ENCODE measurements around the gene ANKRD34A. TPM values are rescaled to one million over a fixed set of nuclear protein-coding genes. Genes with fewer than 3 reads are reported as not detected.

ANKRD34A gene
- total and polyA plus RNA-seq, 2 of the 13 experiments (the other 11 are each of a cell fraction or from before 2014, with no cell fraction given): 0.05 to 0.07 TPM

- TF ChIP-seq SP140L (CRISPR knock-in tag; IDR thresholded peaks at IDR 0.05; ENCODE audit: borderline replicate concordance): peak; percentile 88; the same call in 1 of the 2 replicates
- TF ChIP-seq ZNF710 (CRISPR knock-in tag; IDR thresholded peaks at IDR 0.05; ENCODE audit: borderline replicate concordance): peak; percentile 86; the same call in 1 of the 2 replicates
- TF ChIP-seq ZNF263 (CRISPR knock-in tag; IDR thresholded peaks at IDR 0.05): no peak
- TF ChIP-seq ZNF24 (IDR thresholded peaks at IDR 0.05): 0 out of 2 replicates have a peak, but pooled peaks have one; percentile 31
- TF ChIP-seq MAFG (CRISPR knock-in tag; IDR thresholded peaks at IDR 0.05): no peak
- no peak for TF ChIP-seq TRIM22 (IDR thresholded peaks at IDR 0.05)
- peak; percentile 81; the same call in 1 of the 2 replicates for TF ChIP-seq ZNF747 (CRISPR knock-in tag; IDR thresholded peaks at IDR 0.05; ENCODE audit: borderline replicate concordance)
- TF ChIP-seq, protein P1, sequence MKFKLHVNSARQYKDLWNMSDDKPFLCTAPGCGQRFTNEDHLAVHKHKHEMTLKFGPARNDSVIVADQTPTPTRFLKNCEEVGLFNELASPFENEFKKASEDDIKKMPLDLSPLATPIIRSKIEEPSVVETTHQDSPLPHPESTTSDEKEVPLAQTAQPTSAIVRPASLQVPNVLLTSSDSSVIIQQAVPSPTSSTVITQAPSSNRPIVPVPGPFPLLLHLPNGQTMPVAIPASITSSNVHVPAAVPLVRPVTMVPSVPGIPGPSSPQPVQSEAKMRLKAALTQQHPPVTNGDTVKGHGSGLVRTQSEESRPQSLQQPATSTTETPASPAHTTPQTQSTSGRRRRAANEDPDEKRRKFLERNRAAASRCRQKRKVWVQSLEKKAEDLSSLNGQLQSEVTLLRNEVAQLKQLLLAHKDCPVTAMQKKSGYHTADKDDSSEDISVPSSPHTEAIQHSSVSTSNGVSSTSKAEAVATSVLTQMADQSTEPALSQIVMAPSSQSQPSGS (CRISPR knock-in tag; IDR thresholded peaks at IDR 0.05): peak; percentile 78
- TF ChIP-seq, protein P2, sequence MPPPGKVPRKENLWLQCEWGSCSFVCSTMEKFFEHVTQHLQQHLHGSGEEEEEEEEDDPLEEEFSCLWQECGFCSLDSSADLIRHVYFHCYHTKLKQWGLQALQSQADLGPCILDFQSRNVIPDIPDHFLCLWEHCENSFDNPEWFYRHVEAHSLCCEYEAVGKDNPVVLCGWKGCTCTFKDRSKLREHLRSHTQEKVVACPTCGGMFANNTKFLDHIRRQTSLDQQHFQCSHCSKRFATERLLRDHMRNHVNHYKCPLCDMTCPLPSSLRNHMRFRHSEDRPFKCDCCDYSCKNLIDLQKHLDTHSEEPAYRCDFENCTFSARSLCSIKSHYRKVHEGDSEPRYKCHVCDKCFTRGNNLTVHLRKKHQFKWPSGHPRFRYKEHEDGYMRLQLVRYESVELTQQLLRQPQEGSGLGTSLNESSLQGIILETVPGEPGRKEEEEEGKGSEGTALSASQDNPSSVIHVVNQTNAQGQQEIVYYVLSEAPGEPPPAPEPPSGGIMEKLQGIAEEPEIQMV (CRISPR knock-in tag; IDR thresholded peaks at IDR 0.05; ENCODE audit: low read depth): peak; percentile 97
- peak; percentile 91; the same call in 1 of the 2 replicates for TF ChIP-seq ZFP91 (CRISPR knock-in tag; IDR thresholded peaks at IDR 0.05; ENCODE audit: borderline replicate concordance)
- peak; percentile 89 for TF ChIP-seq PHF5A (CRISPR knock-in tag; IDR thresholded peaks at IDR 0.05; ENCODE audit: low read depth, unreplicated experiment)
- TF ChIP-seq MBD4 (IDR thresholded peaks at IDR 0.05; ENCODE audit: borderline replicate concordance, low read length): no peak; the same call in 1 of the 2 replicates
- TF ChIP-seq POLR2G (IDR thresholded peaks at IDR 0.05; ENCODE audit: low read depth, low read length): peak; percentile 68
- no peak for TF ChIP-seq U2AF2 (IDR thresholded peaks at IDR 0.05; ENCODE audit: low read depth, low read length)
- peak; percentile 94; the same call in 1 of the 2 replicates for TF ChIP-seq SIN3A (IDR thresholded peaks at IDR 0.05; ENCODE audit: borderline replicate concordance, low read depth, low read length)
- no peak for TF ChIP-seq TBP (CRISPR knock-in tag; IDR thresholded peaks at IDR 0.05)
- peak; percentile 75; the same call in 1 of the 2 replicates for TF ChIP-seq SOX5 (CRISPR knock-in tag; IDR thresholded peaks at IDR 0.05; ENCODE audit: borderline replicate concordance)
- TF ChIP-seq ZEB1 (IDR thresholded peaks at IDR 0.05; ENCODE audit: insufficient replicate concordance, low read depth): no peak
- no peak for TF ChIP-seq HDAC6 (IDR thresholded peaks at IDR 0.05; ENCODE audit: low read depth, low read length)
- TF ChIP-seq ZNF446 (CRISPR knock-in tag; IDR thresholded peaks at IDR 0.05): peak; percentile 77
- peak in 1 of 2 experiments; percentile 92; a peak in 2 of 4 replicates for TF ChIP-seq KLF16 (CRISPR knock-in tag; IDR thresholded peaks at IDR 0.05)
- TF ChIP-seq ZZZ3 (CRISPR knock-in tag; IDR thresholded peaks at IDR 0.05; ENCODE audit: borderline replicate concordance): peak; percentile 91; the same call in 1 of the 2 replicates
Observed at GRCh38 chr1:145996433-145997015, 32.1 kb upstream of the ANKRD34A start, which contains the start of gene TXNIP (continued).
